Neural cell (in vitro differentiated cells): Measurements from ENCODE around the gene RRP15.

Source experiments
- EP300 ChIP-seq: fragments of 450-650 bp; conservative IDR thresholded peaks from 2 replicates; pipeline ENCODE4 v1.6.1; 2014; ENCODE audit warnings: antibody characterized with exemption, mild to moderate bottlenecking, moderate library complexity; ENCODE audit not compliant: poor library complexity, severe bottlenecking
- MXI1 ChIP-seq: fragments of 450-650 bp; conservative IDR thresholded peaks from 2 replicates; pipeline ENCODE4 v1.6.1; 2014; ENCODE audit warnings: antibody characterized with exemption, mild to moderate bottlenecking; ENCODE audit not compliant: poor library complexity, severe bottlenecking
- POLR2AphosphoS5 ChIP-seq: IDR thresholded peaks from 2 replicates; pipeline ENCODE4 v1.6.1; 2012
- RAD21 ChIP-seq: fragments of 450-650 bp; conservative IDR thresholded peaks from 2 replicates; pipeline ENCODE4 v1.6.1; 2014; ENCODE audit warnings: antibody characterized with exemption, mild to moderate bottlenecking, moderate library complexity
- SMC3 ChIP-seq: fragments of 450-650 bp; conservative IDR thresholded peaks from 2 replicates; pipeline ENCODE4 v1.6.1; 2014; ENCODE audit warnings: antibody characterized with exemption, mild to moderate bottlenecking, moderate library complexity; ENCODE audit not compliant: poor library complexity
- TAF1 ChIP-seq: IDR thresholded peaks from 2 replicates; pipeline ENCODE4 v1.6.1; 2012; ENCODE audit warnings: low read depth
- TF ChIP-seq, protein P1 (sequence below): IDR thresholded peaks from 2 replicates; pipeline ENCODE4 v1.6.1; 2012; ENCODE audit warnings: borderline replicate concordance
- TF ChIP-seq, protein P2 (sequence below): fragments of 450-650 bp; IDR thresholded peaks from 2 replicates; pipeline ENCODE4 v1.5.1; 2014; ENCODE audit warnings: antibody characterized with exemption, mild to moderate bottlenecking, moderate library complexity; ENCODE audit not compliant: poor library complexity, severe bottlenecking

DNA sequence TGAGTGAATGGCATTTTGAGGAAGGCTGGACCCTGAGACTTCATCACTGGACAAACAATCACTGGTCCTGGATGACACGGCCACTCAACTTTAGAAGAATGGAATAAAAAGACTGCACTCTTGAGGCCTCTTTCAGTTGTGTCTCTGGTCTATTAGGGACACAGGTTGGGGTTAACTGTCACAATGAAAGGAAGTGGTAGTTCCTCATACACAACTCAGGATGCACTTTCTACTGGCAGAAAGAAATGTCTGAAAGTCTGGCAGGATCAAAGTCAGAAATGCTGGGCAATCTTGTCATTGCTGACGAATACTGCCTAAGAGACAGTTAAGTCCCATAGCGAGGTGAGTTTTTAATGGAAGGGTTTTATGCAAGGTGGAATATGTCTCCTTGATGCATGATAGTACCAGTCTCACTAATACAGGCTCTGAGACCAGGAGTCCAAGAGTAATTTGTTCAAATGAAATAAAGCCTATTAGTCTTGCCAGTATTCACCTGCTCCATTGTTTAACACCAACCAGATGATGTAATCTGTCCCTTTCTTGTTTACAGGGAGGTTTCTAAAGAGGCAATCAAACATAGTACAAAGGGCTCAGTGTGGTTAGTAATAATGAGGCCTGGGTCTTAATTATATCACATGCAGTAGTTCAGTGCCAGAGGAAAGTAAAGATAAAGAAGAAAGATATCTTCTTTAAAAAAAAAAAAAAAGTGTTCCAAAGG, 11.2 kb upstream of the RRP15 start:
- TF ChIP-seq, protein P1, sequence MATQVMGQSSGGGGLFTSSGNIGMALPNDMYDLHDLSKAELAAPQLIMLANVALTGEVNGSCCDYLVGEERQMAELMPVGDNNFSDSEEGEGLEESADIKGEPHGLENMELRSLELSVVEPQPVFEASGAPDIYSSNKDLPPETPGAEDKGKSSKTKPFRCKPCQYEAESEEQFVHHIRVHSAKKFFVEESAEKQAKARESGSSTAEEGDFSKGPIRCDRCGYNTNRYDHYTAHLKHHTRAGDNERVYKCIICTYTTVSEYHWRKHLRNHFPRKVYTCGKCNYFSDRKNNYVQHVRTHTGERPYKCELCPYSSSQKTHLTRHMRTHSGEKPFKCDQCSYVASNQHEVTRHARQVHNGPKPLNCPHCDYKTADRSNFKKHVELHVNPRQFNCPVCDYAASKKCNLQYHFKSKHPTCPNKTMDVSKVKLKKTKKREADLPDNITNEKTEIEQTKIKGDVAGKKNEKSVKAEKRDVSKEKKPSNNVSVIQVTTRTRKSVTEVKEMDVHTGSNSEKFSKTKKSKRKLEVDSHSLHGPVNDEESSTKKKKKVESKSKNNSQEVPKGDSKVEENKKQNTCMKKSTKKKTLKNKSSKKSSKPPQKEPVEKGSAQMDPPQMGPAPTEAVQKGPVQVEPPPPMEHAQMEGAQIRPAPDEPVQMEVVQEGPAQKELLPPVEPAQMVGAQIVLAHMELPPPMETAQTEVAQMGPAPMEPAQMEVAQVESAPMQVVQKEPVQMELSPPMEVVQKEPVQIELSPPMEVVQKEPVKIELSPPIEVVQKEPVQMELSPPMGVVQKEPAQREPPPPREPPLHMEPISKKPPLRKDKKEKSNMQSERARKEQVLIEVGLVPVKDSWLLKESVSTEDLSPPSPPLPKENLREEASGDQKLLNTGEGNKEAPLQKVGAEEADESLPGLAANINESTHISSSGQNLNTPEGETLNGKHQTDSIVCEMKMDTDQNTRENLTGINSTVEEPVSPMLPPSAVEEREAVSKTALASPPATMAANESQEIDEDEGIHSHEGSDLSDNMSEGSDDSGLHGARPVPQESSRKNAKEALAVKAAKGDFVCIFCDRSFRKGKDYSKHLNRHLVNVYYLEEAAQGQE: no peak
- TF ChIP-seq, protein P2, sequence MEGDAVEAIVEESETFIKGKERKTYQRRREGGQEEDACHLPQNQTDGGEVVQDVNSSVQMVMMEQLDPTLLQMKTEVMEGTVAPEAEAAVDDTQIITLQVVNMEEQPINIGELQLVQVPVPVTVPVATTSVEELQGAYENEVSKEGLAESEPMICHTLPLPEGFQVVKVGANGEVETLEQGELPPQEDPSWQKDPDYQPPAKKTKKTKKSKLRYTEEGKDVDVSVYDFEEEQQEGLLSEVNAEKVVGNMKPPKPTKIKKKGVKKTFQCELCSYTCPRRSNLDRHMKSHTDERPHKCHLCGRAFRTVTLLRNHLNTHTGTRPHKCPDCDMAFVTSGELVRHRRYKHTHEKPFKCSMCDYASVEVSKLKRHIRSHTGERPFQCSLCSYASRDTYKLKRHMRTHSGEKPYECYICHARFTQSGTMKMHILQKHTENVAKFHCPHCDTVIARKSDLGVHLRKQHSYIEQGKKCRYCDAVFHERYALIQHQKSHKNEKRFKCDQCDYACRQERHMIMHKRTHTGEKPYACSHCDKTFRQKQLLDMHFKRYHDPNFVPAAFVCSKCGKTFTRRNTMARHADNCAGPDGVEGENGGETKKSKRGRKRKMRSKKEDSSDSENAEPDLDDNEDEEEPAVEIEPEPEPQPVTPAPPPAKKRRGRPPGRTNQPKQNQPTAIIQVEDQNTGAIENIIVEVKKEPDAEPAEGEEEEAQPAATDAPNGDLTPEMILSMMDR: no peak
- TF ChIP-seq RAD21 (no peak), MXI1 (no peak), POLR2AphosphoS5 (no peak), EP300 (no peak), SMC3 (no peak), TAF1 (no peak)
